Common myeloid progenitor, CD34-positive (primary cell): ENCODE data around the gene EPHB4.

Source experiments
- CTCF ChIA-PET: fragments of 350-600 bp; sonication (Branson Sonifier 250); formaldehyde crosslinking; loops from one replicate; lab custom pipeline; 2021; ENCODE audit warnings: antibody characterized with exemption; lab: Charles Lee
- POLR2A ChIA-PET: fragments of 350-600 bp; sonication (Branson Sonifier 250); formaldehyde crosslinking; loops from one replicate; lab custom pipeline; 2021; ENCODE audit warnings: antibody characterized with exemption; lab: Charles Lee
- DNase-seq, 3 donors: peaks; one replicate each; pipeline versions ENCODE4 v3.0.0 to v3.0.0-alpha.2; 2013
- H3K27ac ChIP-seq, 2 experiments: 1 replicate in 1 of 2; 2 replicates in 1 of 2; pipeline ENCODE4 v1.7.0; 2013; ENCODE audit warnings: inconsistent platforms in 2 of 2, low read length in 2 of 2, mild to moderate bottlenecking in 2 of 2, low read depth in 1 of 2, moderate library complexity in 1 of 2; ENCODE audit not compliant: severe bottlenecking in 2 of 2, insufficient read depth in 1 of 2, poor library complexity in 1 of 2
- H3K27me3 ChIP-seq, 5 experiments: replicated peaks in 2 of 5; 1 replicate in 3 of 5; 2 replicates in 2 of 5; pipeline versions ENCODE4 v1.6.1 to v1.7.0; 2013; ENCODE audit warnings: low read length in 4 of 5, mild to moderate bottlenecking in 2 of 5, moderate library complexity in 2 of 5, inconsistent platforms in 1 of 5; ENCODE audit not compliant: insufficient read depth in 5 of 5, control insufficient read depth in 4 of 5
- H3K36me3 ChIP-seq, 4 experiments: 1 replicate in 2 of 4; 2 replicates in 2 of 4; pipeline versions ENCODE4 v1.6.1 to v1.7.0; 2013; ENCODE audit warnings: low read length in 3 of 4, control low read depth in 1 of 4, mild to moderate bottlenecking in 1 of 4; ENCODE audit not compliant: control insufficient read depth in 4 of 4, insufficient read depth in 4 of 4
- H3K4me1 ChIP-seq, 4 experiments: 1 replicate in 3 of 4; 2 replicates in 1 of 4; pipeline versions ENCODE4 v1.6.1 to v1.7.1; 2013; ENCODE audit warnings: low read length in 3 of 4, mild to moderate bottlenecking in 3 of 4, control low read depth in 1 of 4, inconsistent platforms in 1 of 4, moderate library complexity in 1 of 4; ENCODE audit not compliant: control insufficient read depth in 4 of 4, insufficient read depth in 4 of 4; ENCODE audit errors: control extremely low read depth in 1 of 4
- H3K4me3 ChIP-seq, 7 experiments: 1 replicate in 4 of 7; 2 replicates in 3 of 7; pipeline versions ENCODE4 v1.5.1 to v1.7.0; 2013; ENCODE audit warnings: mild to moderate bottlenecking in 7 of 7, low read length in 6 of 7, moderate library complexity in 6 of 7, inconsistent platforms in 2 of 7, low read depth in 2 of 7, control low read depth in 1 of 7; ENCODE audit not compliant: insufficient read depth in 4 of 7, control insufficient read depth in 1 of 7; ENCODE audit errors: extremely low read depth in 1 of 7
- H3K9me3 ChIP-seq, 5 experiments: 1 replicate in 4 of 5; 2 replicates in 1 of 5; pipeline versions ENCODE4 v1.6.1 to v1.7.1; 2013; ENCODE audit warnings: low read length in 4 of 5, mild to moderate bottlenecking in 2 of 5, inconsistent platforms in 1 of 5, low read depth in 1 of 5, moderate library complexity in 1 of 5; ENCODE audit not compliant: control insufficient read depth in 4 of 5, insufficient read depth in 2 of 5; ENCODE audit errors: control extremely low read depth in 1 of 5
- WGBS: methylation state at CpG from one replicate; pipeline ENCODE4 v1.1.5; 2013; ENCODE audit not compliant: insufficient coverage; 5-methylcytosine and 5-hydroxymethylcytosine counted together

EPHB4 gene

GRCh38 chr7:100803398-100804161, 23.7 kb downstream of the EPHB4 start:
- Histone ChIP-seq H3K9me3 (no peaks in the 10 kb centered on the region), H3K27me3 (no peaks in the 10 kb centered on the region), H3K36me3 (peaks cover 0 to 19% (median 4%) of the 10 kb centered on the region in 4 experiments), H3K4me1 (peaks cover 0 to 44% (median 38%) of the 10 kb centered on the region in 4 experiments), H3K27ac (peak overlapping the region in 1 of 2 experiments; percentile 61), H3K4me3 (peak overlapping the region in 4 of 7 experiments; percentile 39 to 72 (median 50))
- CTCF ChIA-PET = interaction anchor here (0.7 to 14.6 kb wide), 9 partner anchors 11 to 215 kb away, joined by 3 to 124 read pairs (median 4); partner anchors contain the start of genes EPHB4, POP7 and SLC12A9
- POLR2A ChIA-PET = no interaction called here
- DNase-seq = peak; percentile 84 to 93 (median 88)
- 15% methylated on average over 16 of the region's 19 CpGs for WGBS

DNA sequence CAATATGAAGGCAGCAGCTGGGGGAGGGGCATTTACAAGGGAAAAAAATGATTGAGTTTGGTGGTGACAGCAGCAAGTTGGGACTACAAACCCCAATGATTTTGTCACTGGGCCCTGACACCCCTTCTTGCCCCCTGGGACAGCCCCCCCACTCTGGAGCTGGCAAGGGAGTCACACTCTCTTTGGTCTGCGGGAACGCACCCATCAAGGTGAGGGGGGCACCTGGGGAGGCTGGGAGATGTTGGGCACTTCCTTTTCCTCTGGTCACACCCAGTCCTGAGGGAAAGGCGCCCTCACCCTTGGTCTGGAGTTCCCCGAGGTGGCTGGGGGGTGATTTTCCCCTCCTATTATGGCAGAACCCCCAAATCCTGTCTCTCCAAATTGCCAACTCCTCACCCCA, 24.4 kb downstream of the EPHB4 start:
- 48% methylated on average over 3 of the region's 4 CpGs for WGBS
- peak overlapping the region in 4 of 7 experiments; percentile 39 to 72 (median 50) for H3K4me3 ChIP-seq
- DNase-seq = peak in 1 of 3 donors; percentile 5
- H3K27me3 ChIP-seq = no peaks in the 10 kb centered on the region
- ChIA-PET POLR2A (no interaction called here), CTCF (interaction anchor here (1.1 to 14.6 kb wide), 6 partner anchors 13 to 214 kb away, joined by 3 to 124 read pairs (median 6); partner anchors contain the start of genes EPHB4, POP7 and SLC12A9)
- peak overlapping the region in 1 of 2 experiments; percentile 61 for H3K27ac ChIP-seq
- H3K9me3 ChIP-seq = no peaks in the 10 kb centered on the region
- H3K36me3 ChIP-seq = peaks cover 0 to 14% (median 3%) of the 10 kb centered on the region in 4 experiments
- peaks cover 0 to 48% (median 40%) of the 10 kb centered on the region in 4 experiments for H3K4me1 ChIP-seq

- CTCF ChIA-PET = interaction anchor here (1.1 to 14.6 kb wide), 6 partner anchors 16 to 213 kb away, joined by 3 to 124 read pairs (median 8); partner anchors contain the start of genes EPHB4 and SLC12A9
- H3K4me1 ChIP-seq = peaks cover 0 to 48% (median 40%) of the 10 kb centered on the region in 4 experiments
- WGBS = 56% methylated on average over 12 of the region's 18 CpGs
- no peaks in the 10 kb centered on the region for H3K9me3 ChIP-seq
- peaks cover 0 to 9% (median 2%) of the 10 kb centered on the region in 4 experiments for H3K36me3 ChIP-seq
- H3K4me3 ChIP-seq = no peak overlapping the region
- POLR2A ChIA-PET = no interaction called here
- no peaks in the 10 kb centered on the region for H3K27me3 ChIP-seq
- peak in 2 of 3 donors; percentile 42 to 59 for DNase-seq
- H3K27ac ChIP-seq = no peak overlapping the region
Observed at GRCh38 chr7:100801833-100802568, 25.3 kb downstream of the EPHB4 start.

DNA sequence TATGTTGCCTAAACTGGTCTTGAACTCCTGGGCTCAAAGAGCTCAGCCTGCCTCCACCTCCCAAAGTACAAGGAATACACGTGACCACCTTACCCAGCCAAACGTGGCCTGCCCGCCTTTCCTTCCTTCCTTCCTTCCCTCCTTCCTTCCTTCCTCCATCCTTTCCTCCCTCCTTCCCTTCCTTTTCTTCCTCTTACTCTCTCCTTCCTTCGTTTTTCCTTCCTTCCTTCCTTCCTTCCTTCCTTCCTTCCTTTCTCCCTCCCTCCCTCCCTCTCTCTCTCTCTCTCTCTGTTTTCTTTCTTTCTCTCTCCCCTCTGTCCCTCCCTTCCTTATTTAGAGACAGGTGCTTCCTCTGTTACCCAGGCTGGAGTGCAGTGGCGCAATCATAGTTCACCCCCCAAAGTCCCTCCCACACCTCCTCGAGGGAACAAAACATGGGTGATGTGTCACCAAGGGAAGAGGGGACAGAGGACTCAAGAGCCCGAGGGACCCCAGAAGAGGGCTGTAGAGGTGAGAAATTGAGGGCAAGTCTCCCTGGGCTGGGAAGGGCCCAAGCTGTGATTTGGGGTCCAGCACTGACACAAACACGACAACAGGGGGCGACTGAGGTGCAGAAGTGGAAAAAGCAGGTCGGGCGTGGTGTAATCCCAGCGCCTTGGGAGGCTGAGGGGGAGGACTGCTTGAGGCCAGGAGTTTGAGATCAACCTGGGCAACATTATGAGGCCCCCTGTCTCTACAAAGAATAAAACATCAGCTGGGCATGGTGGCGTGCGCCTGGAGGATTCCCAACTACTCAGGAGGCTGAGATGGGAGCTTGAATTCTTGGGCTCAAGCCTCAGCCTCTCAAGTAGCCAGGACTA, 28.1 kb downstream of the EPHB4 start:
- CTCF ChIA-PET = interaction anchor here (0.6 to 14.6 kb wide), 15 partner anchors 8 to 94 kb away, joined by 3 to 124 read pairs (median 4); partner anchors contain the start of genes EPHB4, EPO, POP7 and SLC12A9
- 20% methylated on average over 12 of the region's 14 CpGs for WGBS
- Histone ChIP-seq H3K4me1 (peaks cover 0 to 48% (median 40%) of the 10 kb centered on the region in 4 experiments), H3K36me3 (no peaks in the 10 kb centered on the region), H3K9me3 (no peaks in the 10 kb centered on the region), H3K27ac (no peak overlapping the region), H3K27me3 (no peaks in the 10 kb centered on the region), H3K4me3 (peak overlapping the region in 2 of 7 experiments; percentile 19 to 42)
- POLR2A ChIA-PET = interaction anchor here (1.2 kb wide), 1 partner anchor 93 kb away, joined by 3 read pairs; the partner anchor contains the start of gene POP7
- DNase-seq = peak; percentile 78 to 94 (median 92)

DNA sequence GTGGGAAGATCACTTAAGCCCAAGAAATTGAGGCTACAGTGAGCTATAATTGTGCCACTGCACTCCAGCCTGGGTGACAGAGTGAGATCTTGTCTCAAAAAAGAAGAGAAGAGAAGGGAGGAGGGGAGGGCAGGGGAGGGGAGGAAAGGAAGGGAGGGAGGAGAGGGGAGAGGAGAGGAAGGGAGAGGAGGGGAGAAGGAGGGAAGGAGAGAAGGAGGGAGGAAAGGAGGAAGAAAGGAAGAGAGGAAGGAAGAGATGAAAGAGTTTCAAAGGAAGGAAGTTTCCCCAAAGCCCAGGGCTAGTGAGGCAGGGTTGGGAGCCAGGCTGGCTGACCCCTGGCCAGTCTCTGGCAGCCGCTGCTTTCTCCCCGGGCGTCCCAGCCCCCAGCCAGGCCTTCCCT, 32.6 kb downstream of the EPHB4 start:
- DNase-seq = no peak
- ChIA-PET POLR2A (no interaction called here), CTCF (interaction anchor here (0.7 to 14.6 kb wide), 3 partner anchors 24 to 102 kb away, joined by 3 to 124 read pairs (median 5); partner anchors contain the start of gene SLC12A9)
- no CpG with 5 or more reads among the region's 3 CpGs for WGBS
- no peak overlapping the region for H3K4me3 ChIP-seq
- H3K27ac ChIP-seq = no peak overlapping the region
- H3K36me3 ChIP-seq = no peaks in the 10 kb centered on the region
- H3K9me3 ChIP-seq = no peaks in the 10 kb centered on the region
- H3K27me3 ChIP-seq = no peaks in the 10 kb centered on the region
- H3K4me1 ChIP-seq = peaks cover 0 to 15% (median 13%) of the 10 kb centered on the region in 4 experiments
